ACC112 (cell line): Measurements from ENCODE around the gene CDH4.

Experiments
- H2AFZ ChIP-seq: fragments of 200-600 bp; sonication (generic); one replicate; pipeline ENCODE4 v1.6.0; 2017; ENCODE audit warnings: antibody characterized with exemption, low read length; ENCODE audit not compliant: unreplicated experiment
- H3K27ac ChIP-seq: fragments of 200-600 bp; sonication (generic); 2 replicates; pipeline ENCODE4 v1.5.1; 2014; ENCODE audit warnings: low read depth, mild to moderate bottlenecking, antibody characterized with exemption, low read length, moderate library complexity
- H3K27me3 ChIP-seq: fragments of 200-600 bp; sonication (generic); 2 replicates; pipeline ENCODE4 v1.6.1; 2014; ENCODE audit warnings: mild to moderate bottlenecking, antibody characterized with exemption, low read length, moderate library complexity, mixed read lengths; ENCODE audit not compliant: insufficient read depth
- H3K36me3 ChIP-seq: fragments of 200-600 bp; sonication (generic); 2 replicates; pipeline ENCODE4 v1.6.1; 2016; ENCODE audit warnings: mild to moderate bottlenecking, antibody characterized with exemption, low read length, moderate library complexity, mixed read lengths; ENCODE audit not compliant: insufficient read depth
- H3K4me1 ChIP-seq: fragments of 200-600 bp; sonication (generic); one replicate; pipeline ENCODE4 v1.6.1; 2016; ENCODE audit warnings: low read length, mixed read lengths; ENCODE audit not compliant: insufficient read depth, unreplicated experiment, control insufficient read depth
- H3K4me3 ChIP-seq: fragments of 200-600 bp; sonication (generic); 2 replicates; pipeline ENCODE4 v1.5.1; 2014; ENCODE audit warnings: mild to moderate bottlenecking, low read depth, low read length
- H3K79me2 ChIP-seq: fragments of 200-600 bp; sonication (generic); one replicate; pipeline ENCODE4 v1.6.0; 2016; ENCODE audit warnings: low read length; ENCODE audit not compliant: control insufficient read depth, unreplicated experiment, insufficient read depth

Gene CDH4

GRCh38 chr20:61871160-61871559 lies 619.1 kb downstream of the CDH4 start:
- no peaks in the 10 kb centered on the region for H3K79me2 ChIP-seq
- no peaks in the 10 kb centered on the region for H3K36me3 ChIP-seq
- no peak overlapping the region for H3K27ac ChIP-seq
- no peak overlapping the region for H3K4me3 ChIP-seq
- no peak overlapping the region for H2AFZ ChIP-seq
- no peaks in the 10 kb centered on the region for H3K4me1 ChIP-seq
- no peaks in the 10 kb centered on the region for H3K27me3 ChIP-seq

- Histone ChIP-seq H3K27me3 (no peaks in the 10 kb centered on the region), H3K36me3 (no peaks in the 10 kb centered on the region), H3K27ac (no peak overlapping the region), H3K79me2 (no peaks in the 10 kb centered on the region), H3K4me1 (no peaks in the 10 kb centered on the region), H3K4me3 (no peak overlapping the region), H2AFZ (no peak overlapping the region)
Observed at GRCh38 chr20:61871913-61872312, 619.9 kb downstream of the CDH4 start.

DNA sequence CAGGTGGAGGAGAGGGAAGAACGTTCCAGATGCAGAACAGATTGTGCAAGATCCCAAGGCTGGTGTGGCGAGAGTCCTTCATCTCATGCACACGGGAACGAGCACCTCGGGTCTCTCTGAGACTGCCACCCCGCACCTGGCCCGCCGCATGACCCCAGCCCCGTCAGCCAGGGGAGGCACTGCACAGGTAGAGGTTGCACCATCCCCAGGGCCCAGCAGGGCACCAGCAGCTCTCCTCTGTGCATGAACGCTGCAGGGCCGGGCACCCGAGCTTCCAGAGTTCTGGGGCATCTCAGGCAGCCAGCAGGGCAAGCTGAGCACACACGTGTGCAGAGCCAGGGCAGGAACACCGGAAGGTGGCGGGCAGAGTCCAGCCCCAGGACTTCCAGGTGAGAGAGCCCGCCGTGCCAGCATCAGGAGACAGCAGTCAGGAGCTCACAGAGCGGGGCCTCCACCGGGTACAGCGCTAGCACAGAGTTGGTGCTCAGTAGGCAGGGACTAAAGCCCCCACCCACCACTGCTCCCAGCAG lies 620.4 kb downstream of the CDH4 start:
- Histone ChIP-seq H3K4me3 (no peak overlapping the region), H3K27ac (no peak overlapping the region), H3K4me1 (no peaks in the 10 kb centered on the region), H3K36me3 (no peaks in the 10 kb centered on the region), H3K27me3 (no peaks in the 10 kb centered on the region), H2AFZ (no peak overlapping the region), H3K79me2 (no peaks in the 10 kb centered on the region)

GRCh38 chr20:61873651-61874420 lies 621.8 kb downstream of the CDH4 start:
- no peak overlapping the region for H3K4me3 ChIP-seq
- no peak overlapping the region for H2AFZ ChIP-seq
- H3K36me3 ChIP-seq = no peaks in the 10 kb centered on the region
- no peaks in the 10 kb centered on the region for H3K27me3 ChIP-seq
- H3K79me2 ChIP-seq = no peaks in the 10 kb centered on the region
- no peaks in the 10 kb centered on the region for H3K4me1 ChIP-seq
- no peak overlapping the region for H3K27ac ChIP-seq

DNA sequence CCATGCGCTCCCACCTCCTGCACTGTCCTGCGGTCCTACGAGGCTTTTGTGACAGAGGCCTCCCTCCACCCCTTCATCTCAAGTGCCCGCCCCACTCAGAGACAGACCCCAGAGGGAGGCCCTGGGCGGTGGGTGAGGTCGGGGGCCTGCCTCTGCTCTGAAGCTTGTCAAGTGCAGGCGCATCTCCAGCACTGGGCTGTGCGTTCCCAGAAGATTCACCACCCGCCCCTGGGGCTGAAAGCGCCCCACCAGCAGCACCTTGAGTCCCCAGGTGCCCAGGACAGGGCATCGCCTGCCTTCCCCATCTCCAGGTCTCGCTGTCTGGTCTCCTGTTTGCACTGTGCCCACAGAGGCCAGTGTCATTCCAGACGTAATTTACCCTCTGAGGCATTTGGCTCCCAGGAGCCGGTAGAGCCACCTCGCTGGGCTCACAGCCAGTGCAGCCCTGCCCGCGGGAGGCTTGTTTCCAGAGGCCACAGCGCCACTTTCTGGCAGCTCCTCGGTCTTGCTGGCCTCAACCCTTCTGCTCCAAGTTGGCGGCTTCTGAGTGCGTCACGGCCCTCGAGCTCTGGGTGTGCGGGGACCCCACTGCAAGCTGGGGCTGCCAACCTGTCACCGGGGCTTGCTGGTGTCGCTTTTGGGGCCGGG lies 622.5 kb downstream of the CDH4 start:
- Histone ChIP-seq H3K36me3 (no peaks in the 10 kb centered on the region), H3K27me3 (no peaks in the 10 kb centered on the region), H3K79me2 (no peaks in the 10 kb centered on the region), H3K27ac (no peak overlapping the region), H2AFZ (no peak overlapping the region), H3K4me1 (no peaks in the 10 kb centered on the region), H3K4me3 (no peak overlapping the region)

- no peaks in the 10 kb centered on the region for H3K4me1 ChIP-seq
- H3K36me3 ChIP-seq = no peaks in the 10 kb centered on the region
- H3K27me3 ChIP-seq = no peaks in the 10 kb centered on the region
- H2AFZ ChIP-seq = no peak overlapping the region
- H3K79me2 ChIP-seq = no peaks in the 10 kb centered on the region
- no peak overlapping the region for H3K4me3 ChIP-seq
- no peak overlapping the region for H3K27ac ChIP-seq
Observed at GRCh38 chr20:61875221-61875885, 623.3 kb downstream of the CDH4 start.

DNA sequence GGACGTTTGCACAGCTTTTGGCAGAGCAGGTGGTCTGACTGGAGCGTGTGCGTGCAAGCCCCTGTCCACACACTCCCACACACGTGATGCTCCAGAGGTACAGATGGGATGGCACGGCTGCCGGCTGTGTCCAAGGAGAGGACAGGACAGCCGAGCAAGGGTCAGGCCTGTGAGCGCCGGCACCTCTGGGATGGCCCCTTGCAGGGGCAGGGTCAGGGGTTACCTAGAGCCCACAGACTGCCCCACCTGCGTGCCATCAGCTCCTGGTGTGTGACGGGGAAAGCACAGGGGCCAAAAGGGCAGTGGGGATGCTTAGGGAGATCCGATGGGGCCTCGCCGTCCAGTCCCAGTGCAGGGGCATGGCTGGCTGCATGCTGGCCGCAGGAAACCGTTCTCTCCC lies 623.9 kb downstream of the CDH4 start:
- Histone ChIP-seq H3K27me3 (no peaks in the 10 kb centered on the region), H2AFZ (no peak overlapping the region), H3K4me3 (no peak overlapping the region), H3K79me2 (no peaks in the 10 kb centered on the region), H3K27ac (no peak overlapping the region), H3K36me3 (no peaks in the 10 kb centered on the region), H3K4me1 (no peaks in the 10 kb centered on the region)

GRCh38 chr20:61876952-61877728 lies 625.1 kb downstream of the CDH4 start:
- H3K36me3 ChIP-seq = no peaks in the 10 kb centered on the region
- H3K27me3 ChIP-seq = no peaks in the 10 kb centered on the region
- no peak overlapping the region for H2AFZ ChIP-seq
- no peak overlapping the region for H3K27ac ChIP-seq
- no peaks in the 10 kb centered on the region for H3K79me2 ChIP-seq
- H3K4me1 ChIP-seq = no peaks in the 10 kb centered on the region
- H3K4me3 ChIP-seq = no peak overlapping the region

- no peaks in the 10 kb centered on the region for H3K27me3 ChIP-seq
Observed at GRCh38 chr20:61877776-61878477, 625.9 kb downstream of the CDH4 start.

More at GRCh38 chr20:61877776-61878477, 625.9 kb downstream of the CDH4 start:
- Histone ChIP-seq H3K36me3 (no peaks in the 10 kb centered on the region), H3K27ac (no peak overlapping the region), H3K4me1 (no peaks in the 10 kb centered on the region), H3K79me2 (no peaks in the 10 kb centered on the region), H3K4me3 (no peak overlapping the region), H2AFZ (no peak overlapping the region)
